ENCODE data around the gene OSGIN1. TPM values are rescaled to one million over a fixed set of nuclear protein-coding genes. Genes with fewer than 3 reads are reported as not detected.

OSGIN1 gene
- total and polyA plus RNA-seq, 2 of the 8 experiments (the other 6 are each of a cell fraction or from before 2014, with no cell fraction given), result 0.58 to 0.76 TPM

- Histone ChIP-seq H4K91ac (replicated peaks; ENCODE audit: insufficient read length, low read length) (no peak overlapping the region), H2AFZ (ENCODE audit: low read length) (no peak overlapping the region), H2BK120ac (replicated peaks; ENCODE audit: low read depth, low read length) (no peak overlapping the region), H4K20me1 (replicated peaks in 1 of 2; ENCODE audit: control insufficient read depth in 1 of 2, insufficient read depth in 2 of 2, low read length in 2 of 2) (peaks cover 0 to 9% of the 10 kb centered on the region in 2 experiments), H2BK12ac (ENCODE audit: low read depth, low read length) (no peak overlapping the region), H3K4me2 (ENCODE audit: insufficient read depth in 1 of 2, low read depth in 2 of 2, low read length in 2 of 2) (no peak overlapping the region), H3K36me3 (ENCODE audit: control insufficient read depth in 2 of 4, insufficient read depth in 4 of 4, low read length in 3 of 4) (peaks cover 9 to 33% (median 14%) of the 10 kb centered on the region in 4 experiments; a peak in 7 of 8 replicates), H3K4me3 (ENCODE audit: extremely low read depth in 1 of 4, insufficient read depth in 2 of 4, low read depth in 3 of 4, low read length in 4 of 4) (no peak overlapping the region), H3K9ac (replicated peaks in 1 of 4; ENCODE audit: extremely low read depth in 1 of 4, low read depth in 3 of 4, low read length in 3 of 4) (no peak overlapping the region), H3K23me2 (ENCODE audit: low read depth, low read length) (no peaks in the 10 kb centered on the region), H2BK5ac (ENCODE audit: low read depth, low read length) (no peak overlapping the region), H3K9me3 (ENCODE audit: insufficient read depth in 2 of 2, low read depth in 1 of 2, low read length in 1 of 2) (no peaks in the 10 kb centered on the region; a peak in 1 of 4 replicates), H3K79me1 (ENCODE audit: low read depth, low read length) (0 out of 2 replicates have a peak, but pooled peaks cover 2% of the 10 kb centered on the region), H3K4ac (replicated peaks; ENCODE audit: insufficient read length, low read depth, low read length) (no peak overlapping the region), H3K79me2 (ENCODE audit: control insufficient read depth in 1 of 2, insufficient read depth in 2 of 2, low read length in 2 of 2) (no peaks in the 10 kb centered on the region; a peak in 1 of 4 replicates), H2AK5ac (ENCODE audit: low read depth, low read length) (no peak overlapping the region), H2BK20ac (ENCODE audit: low read length) (no peak overlapping the region), H3K18ac (ENCODE audit: extremely low read depth, low read length) (no peak overlapping the region), H3K4me1 (replicated peaks in 1 of 4; ENCODE audit: control insufficient read depth in 3 of 4, insufficient read depth in 4 of 4, low read length in 3 of 4) (peaks cover 0 to 5% (median 2%) of the 10 kb centered on the region in 4 experiments; a peak in 4 of 7 replicates), H3K14ac (ENCODE audit: insufficient read length) (no peak overlapping the region), H2BK15ac (ENCODE audit: low read length) (no peak overlapping the region), H3K27ac (ENCODE audit: low read depth, low read length) (no peak overlapping the region), H3K56ac (replicated peaks; ENCODE audit: insufficient read length, low read depth, low read length) (no peak overlapping the region), H3K27me3 (replicated peaks in 1 of 4; ENCODE audit: control insufficient read depth in 3 of 4, extremely low read depth in 1 of 4, insufficient read depth in 3 of 4, low read length in 3 of 4) (no peaks in the 10 kb centered on the region), H4K8ac (ENCODE audit: extremely low read depth, insufficient read depth, low read length) (no peak overlapping the region), H3K23ac (ENCODE audit: insufficient read length) (no peak overlapping the region), H4K5ac (ENCODE audit: insufficient read length, low read depth, low read length) (no peak overlapping the region)
- 87% methylated on average over 10 of the region's 10 CpGs; no CpG with 5 or more reads in 1 of the 2 experiments for WGBS, 2 experiments (ENCODE audit: extremely low coverage in 1 of 2, insufficient coverage in 1 of 2, insufficient read length in 1 of 2, insufficient replicate concordance in 2 of 2, low coverage in 1 of 2, low lambda C conversion rate in 2 of 2, missing lambda C conversion rate in 1 of 2)
- no peak for TF ChIP-seq RAD21 (IDR thresholded peaks at IDR 0.05 in 1 of 2, conservative IDR thresholded peaks at IDR 0.05 in 1 of 2; ENCODE audit: low read depth in 2 of 2, low read length in 2 of 2)
- POLR2A ChIA-PET (ENCODE audit: partially characterized antibody), result interaction anchor here (1.3 to 2.6 kb wide), 4 partner anchors 11 to 16 kb away, joined by 3 to 12 read pairs (median 5); no protein-coding TSS in a partner anchor
- CTCF ChIA-PET (ENCODE audit: partially characterized antibody), result interaction anchor here (0.8 to 5.4 kb wide), 6 partner anchors 10 to 509 kb away, joined by 3 to 26 read pairs (median 4); no protein-coding TSS in a partner anchor
- DNase-seq (ENCODE audit: low read depth in 1 of 2, low spot score in 2 of 2) (no peak), FAIRE-seq (no peak)
These were observed 41.8 kb upstream of the OSGIN1 start for GRCh38 chr16:83911290-83911689.

Measured in H1 (cell line).